ENCODE data around the gene PSMA5. TPM values are rescaled to one million over a fixed set of nuclear protein-coding genes. Genes with fewer than 3 reads are reported as not detected.

PSMA5 gene
- polyA plus RNA-seq, 1 donor from 2014 or later = 99.8 TPM

DNA sequence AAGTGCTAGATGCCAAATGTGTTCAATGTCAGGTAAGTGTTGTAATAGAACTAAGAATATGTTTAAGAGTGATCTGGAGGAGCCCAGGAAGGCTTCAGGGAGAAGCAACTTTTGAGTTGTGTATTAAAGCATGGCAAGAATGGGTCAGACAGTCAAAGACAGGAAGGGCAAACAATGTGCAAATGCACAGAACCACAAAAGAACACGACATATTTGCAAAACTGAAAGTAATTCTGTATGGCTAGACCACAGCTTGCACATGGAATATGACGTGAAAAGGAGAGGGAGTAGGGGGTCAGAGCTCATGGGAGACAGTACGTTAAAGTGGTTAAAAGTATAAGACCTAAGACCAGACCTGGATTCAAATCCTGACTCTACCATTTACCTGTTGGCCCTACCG is 21.4 kb downstream of the PSMA5 start:
- no peaks in the 10 kb centered on the region for H3K79me2 ChIP-seq (replicated peaks; ENCODE audit: insufficient read depth, low read length)
- TF ChIP-seq MXI1 (conservative IDR thresholded peaks at IDR 0.05; ENCODE audit: poor library complexity, severe bottlenecking) (no peak), EZH2 (IDR thresholded peaks at IDR 0.05; ENCODE audit: borderline replicate concordance, insufficient read depth, low read length, poor library complexity, severe bottlenecking) (no peak), EP300 (conservative IDR thresholded peaks at IDR 0.05; ENCODE audit: poor library complexity, severe bottlenecking) (no peak), RAD21 (conservative IDR thresholded peaks at IDR 0.05) (no peak), SMC3 (conservative IDR thresholded peaks at IDR 0.05; ENCODE audit: poor library complexity) (no peak), POLR2AphosphoS5 (IDR thresholded peaks at IDR 0.05) (no peak)
- TF ChIP-seq, protein P1, sequence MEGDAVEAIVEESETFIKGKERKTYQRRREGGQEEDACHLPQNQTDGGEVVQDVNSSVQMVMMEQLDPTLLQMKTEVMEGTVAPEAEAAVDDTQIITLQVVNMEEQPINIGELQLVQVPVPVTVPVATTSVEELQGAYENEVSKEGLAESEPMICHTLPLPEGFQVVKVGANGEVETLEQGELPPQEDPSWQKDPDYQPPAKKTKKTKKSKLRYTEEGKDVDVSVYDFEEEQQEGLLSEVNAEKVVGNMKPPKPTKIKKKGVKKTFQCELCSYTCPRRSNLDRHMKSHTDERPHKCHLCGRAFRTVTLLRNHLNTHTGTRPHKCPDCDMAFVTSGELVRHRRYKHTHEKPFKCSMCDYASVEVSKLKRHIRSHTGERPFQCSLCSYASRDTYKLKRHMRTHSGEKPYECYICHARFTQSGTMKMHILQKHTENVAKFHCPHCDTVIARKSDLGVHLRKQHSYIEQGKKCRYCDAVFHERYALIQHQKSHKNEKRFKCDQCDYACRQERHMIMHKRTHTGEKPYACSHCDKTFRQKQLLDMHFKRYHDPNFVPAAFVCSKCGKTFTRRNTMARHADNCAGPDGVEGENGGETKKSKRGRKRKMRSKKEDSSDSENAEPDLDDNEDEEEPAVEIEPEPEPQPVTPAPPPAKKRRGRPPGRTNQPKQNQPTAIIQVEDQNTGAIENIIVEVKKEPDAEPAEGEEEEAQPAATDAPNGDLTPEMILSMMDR (IDR thresholded peaks at IDR 0.05; ENCODE audit: poor library complexity, severe bottlenecking) = no peak
- TF ChIP-seq, protein P2, sequence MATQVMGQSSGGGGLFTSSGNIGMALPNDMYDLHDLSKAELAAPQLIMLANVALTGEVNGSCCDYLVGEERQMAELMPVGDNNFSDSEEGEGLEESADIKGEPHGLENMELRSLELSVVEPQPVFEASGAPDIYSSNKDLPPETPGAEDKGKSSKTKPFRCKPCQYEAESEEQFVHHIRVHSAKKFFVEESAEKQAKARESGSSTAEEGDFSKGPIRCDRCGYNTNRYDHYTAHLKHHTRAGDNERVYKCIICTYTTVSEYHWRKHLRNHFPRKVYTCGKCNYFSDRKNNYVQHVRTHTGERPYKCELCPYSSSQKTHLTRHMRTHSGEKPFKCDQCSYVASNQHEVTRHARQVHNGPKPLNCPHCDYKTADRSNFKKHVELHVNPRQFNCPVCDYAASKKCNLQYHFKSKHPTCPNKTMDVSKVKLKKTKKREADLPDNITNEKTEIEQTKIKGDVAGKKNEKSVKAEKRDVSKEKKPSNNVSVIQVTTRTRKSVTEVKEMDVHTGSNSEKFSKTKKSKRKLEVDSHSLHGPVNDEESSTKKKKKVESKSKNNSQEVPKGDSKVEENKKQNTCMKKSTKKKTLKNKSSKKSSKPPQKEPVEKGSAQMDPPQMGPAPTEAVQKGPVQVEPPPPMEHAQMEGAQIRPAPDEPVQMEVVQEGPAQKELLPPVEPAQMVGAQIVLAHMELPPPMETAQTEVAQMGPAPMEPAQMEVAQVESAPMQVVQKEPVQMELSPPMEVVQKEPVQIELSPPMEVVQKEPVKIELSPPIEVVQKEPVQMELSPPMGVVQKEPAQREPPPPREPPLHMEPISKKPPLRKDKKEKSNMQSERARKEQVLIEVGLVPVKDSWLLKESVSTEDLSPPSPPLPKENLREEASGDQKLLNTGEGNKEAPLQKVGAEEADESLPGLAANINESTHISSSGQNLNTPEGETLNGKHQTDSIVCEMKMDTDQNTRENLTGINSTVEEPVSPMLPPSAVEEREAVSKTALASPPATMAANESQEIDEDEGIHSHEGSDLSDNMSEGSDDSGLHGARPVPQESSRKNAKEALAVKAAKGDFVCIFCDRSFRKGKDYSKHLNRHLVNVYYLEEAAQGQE (IDR thresholded peaks at IDR 0.05; ENCODE audit: borderline replicate concordance) = no peak
- H3F3A ChIP-seq (ENCODE audit: insufficient read depth, low read length, poor library complexity, severe bottlenecking) = no peaks in the 10 kb centered on the region
- H4K20me1 ChIP-seq (ENCODE audit: insufficient read depth) = no peaks in the 10 kb centered on the region
- H3K9ac ChIP-seq (ENCODE audit: low read length) = no peak overlapping the region
- H3K36me3 ChIP-seq (ENCODE audit: insufficient read depth, low read length) = no peaks in the 10 kb centered on the region
- H3K27ac ChIP-seq (ENCODE audit: low read length) = no peak overlapping the region
- H3K4me2 ChIP-seq (ENCODE audit: low read length) = no peak overlapping the region
- H3K9me2 ChIP-seq (ENCODE audit: insufficient read depth, low read length) = no peaks in the 10 kb centered on the region
- H2AFZ ChIP-seq (ENCODE audit: low read depth, low read length) = no peak overlapping the region
- H3K27me3 ChIP-seq (ENCODE audit: insufficient read depth, low read depth, low read length) = no peaks in the 10 kb centered on the region
- no peaks in the 10 kb centered on the region for H3K9me3 ChIP-seq (ENCODE audit: low read length)
- H3K4me3 ChIP-seq (ENCODE audit: low read length) = no peak overlapping the region

DNA sequence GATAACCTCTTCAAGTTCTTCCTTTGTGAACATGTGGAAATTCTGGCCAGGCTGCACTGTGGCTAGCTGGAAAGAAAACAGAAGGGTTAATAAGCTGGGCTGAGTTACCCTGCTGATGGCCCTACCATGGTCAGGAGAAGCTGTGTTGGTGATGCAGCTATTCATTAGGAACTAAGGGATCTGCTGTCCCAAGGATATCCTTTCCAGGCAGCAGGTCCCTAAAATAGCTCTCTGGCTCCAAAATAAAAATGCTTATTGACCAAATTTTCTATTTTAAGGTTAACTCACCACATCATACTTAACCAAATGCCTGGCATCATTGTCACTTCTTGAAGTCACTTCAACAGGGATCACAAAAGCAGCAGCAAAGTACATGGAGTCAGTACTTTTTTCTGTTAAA is 24.2 kb downstream of the PSMA5 start:
- Histone ChIP-seq H2AFZ (ENCODE audit: low read depth, low read length) (no peak overlapping the region), H3K9ac (ENCODE audit: low read length) (no peak overlapping the region), H3F3A (ENCODE audit: insufficient read depth, low read length, poor library complexity, severe bottlenecking) (no peaks in the 10 kb centered on the region), H3K36me3 (ENCODE audit: insufficient read depth, low read length) (no peaks in the 10 kb centered on the region), H3K9me3 (ENCODE audit: low read length) (no peaks in the 10 kb centered on the region), H3K4me3 (ENCODE audit: low read length) (no peak overlapping the region), H3K9me2 (ENCODE audit: insufficient read depth, low read length) (no peaks in the 10 kb centered on the region), H3K79me2 (replicated peaks; ENCODE audit: insufficient read depth, low read length) (peaks cover 2% of the 10 kb centered on the region), H3K27ac (ENCODE audit: low read length) (no peak overlapping the region), H4K20me1 (ENCODE audit: insufficient read depth) (no peaks in the 10 kb centered on the region), H3K27me3 (ENCODE audit: insufficient read depth, low read depth, low read length) (no peaks in the 10 kb centered on the region), H3K4me2 (ENCODE audit: low read length) (no peak overlapping the region)
- TF ChIP-seq POLR2AphosphoS5 (IDR thresholded peaks at IDR 0.05) (no peak), EZH2 (IDR thresholded peaks at IDR 0.05; ENCODE audit: borderline replicate concordance, insufficient read depth, low read length, poor library complexity, severe bottlenecking) (no peak), TAF1 (IDR thresholded peaks at IDR 0.05; ENCODE audit: low read depth) (no peak), RAD21 (conservative IDR thresholded peaks at IDR 0.05) (no peak), SMC3 (conservative IDR thresholded peaks at IDR 0.05; ENCODE audit: poor library complexity) (no peak), EP300 (conservative IDR thresholded peaks at IDR 0.05; ENCODE audit: poor library complexity, severe bottlenecking) (no peak), MXI1 (conservative IDR thresholded peaks at IDR 0.05; ENCODE audit: poor library complexity, severe bottlenecking) (no peak)
- TF ChIP-seq, protein P2 (IDR thresholded peaks at IDR 0.05; ENCODE audit: borderline replicate concordance) = no peak
- TF ChIP-seq, protein P1 (IDR thresholded peaks at IDR 0.05; ENCODE audit: poor library complexity, severe bottlenecking) = no peak

Data from neural cell (in vitro differentiated cells).